ENCODE measurements around the gene KCNC1. TPM values are rescaled to one million over a fixed set of nuclear protein-coding genes. Genes with fewer than 3 reads are reported as not detected.

The KCNC1 gene
- polyA plus RNA-seq, 2 of the 4 experiments (the other 2 are of a cell fraction) = 0.08 TPM; not detected in 1

DNA sequence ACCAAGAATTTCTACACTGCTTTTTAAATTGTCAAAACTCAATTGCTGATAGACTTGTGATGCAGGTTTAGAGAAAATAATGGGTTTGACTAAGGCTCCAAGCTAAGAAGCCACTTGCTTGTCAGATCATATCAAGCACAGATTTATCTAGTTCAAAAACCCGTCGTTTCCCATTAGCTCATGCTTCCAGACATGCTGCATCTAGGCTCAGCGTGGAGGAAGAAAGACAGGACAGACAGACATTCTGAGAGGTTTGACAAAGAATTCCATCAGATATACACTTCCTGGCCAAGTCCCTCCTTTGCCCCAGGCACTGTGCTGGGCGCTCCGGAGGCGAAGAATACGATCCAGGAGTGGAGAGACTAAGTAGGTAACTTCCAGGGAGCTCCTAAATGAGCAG is 76.8 kb downstream of the KCNC1 start:
- WGBS (ENCODE audit: missing lambda C conversion rate) = 86% methylated on average over 7 of the region's 7 CpGs
- no peak for DNase-seq (ENCODE audit: low read depth in 1 of 2, low spot score in 1 of 2)
- no peak overlapping the region for H3K4me3 ChIP-seq
- CTCF ChIA-PET = interaction anchor here (1.2 kb wide), 1 partner anchor 81 kb away, joined by 3 read pairs; no protein-coding TSS in a partner anchor
- no peak for ATAC-seq
- TF ChIP-seq, protein P1, sequence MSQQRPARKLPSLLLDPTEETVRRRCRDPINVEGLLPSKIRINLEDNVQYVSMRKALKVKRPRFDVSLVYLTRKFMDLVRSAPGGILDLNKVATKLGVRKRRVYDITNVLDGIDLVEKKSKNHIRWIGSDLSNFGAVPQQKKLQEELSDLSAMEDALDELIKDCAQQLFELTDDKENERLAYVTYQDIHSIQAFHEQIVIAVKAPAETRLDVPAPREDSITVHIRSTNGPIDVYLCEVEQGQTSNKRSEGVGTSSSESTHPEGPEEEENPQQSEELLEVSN (IDR thresholded peaks at IDR 0.05; ENCODE audit: borderline replicate concordance, low read depth) = no peak
- no peak for TF ChIP-seq HOXB5 (CRISPR knock-in tag; IDR thresholded peaks at IDR 0.05)
- no peak for TF ChIP-seq CHD4 (IDR thresholded peaks at IDR 0.05; ENCODE audit: borderline replicate concordance)
- TF ChIP-seq SREBF2 (IDR thresholded peaks at IDR 0.05) = no peak
- TF ChIP-seq RFX5 (IDR thresholded peaks at IDR 0.05) = no peak
- POLR2A ChIA-PET = no interaction called here
- no peaks in the 10 kb centered on the region for H3K4me1 ChIP-seq
- no peak for FAIRE-seq
- no peak overlapping the region for H3K27ac ChIP-seq
- H3K9me3 ChIP-seq = no peaks in the 10 kb centered on the region
- H3K4me2 ChIP-seq = no peak overlapping the region

DNA sequence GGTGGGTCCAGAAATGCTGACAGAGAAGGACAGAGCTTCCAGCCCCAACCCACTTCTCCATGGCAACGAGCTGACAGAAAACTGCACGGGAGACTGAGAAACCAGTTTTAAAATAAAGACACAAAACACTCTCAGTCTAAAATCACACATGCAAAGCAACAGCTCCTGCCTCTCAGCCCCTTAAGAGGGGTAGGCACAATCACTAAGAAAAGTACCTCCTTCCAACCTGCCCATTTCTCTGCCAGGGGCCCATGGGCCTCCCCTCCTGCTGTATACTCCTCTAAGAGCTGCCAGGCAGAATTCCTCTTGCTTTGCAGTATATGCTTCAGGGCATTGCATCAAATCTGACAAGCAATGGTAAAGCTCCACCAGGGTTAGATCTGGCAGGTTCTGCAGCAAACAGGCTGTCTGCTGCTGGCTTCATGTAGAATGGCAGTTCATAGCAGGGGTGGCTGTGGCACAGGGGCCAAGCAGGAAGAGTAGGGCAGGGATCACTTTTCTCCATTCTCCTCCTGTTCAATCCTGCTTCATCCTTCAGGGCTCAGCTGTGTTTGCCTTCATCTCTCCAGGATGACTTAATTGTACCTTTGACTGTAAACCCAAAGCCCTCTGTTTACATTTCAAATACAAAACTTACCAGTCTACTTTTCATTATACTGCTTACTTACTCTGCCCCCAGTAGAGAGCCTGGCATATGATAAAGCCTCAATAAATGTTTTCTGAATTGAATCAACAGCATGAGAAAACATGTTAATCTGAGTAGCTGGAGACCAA is 77.7 kb downstream of the KCNC1 start:
- no peaks in the 10 kb centered on the region for H3K4me1 ChIP-seq
- TF ChIP-seq, protein P2, sequence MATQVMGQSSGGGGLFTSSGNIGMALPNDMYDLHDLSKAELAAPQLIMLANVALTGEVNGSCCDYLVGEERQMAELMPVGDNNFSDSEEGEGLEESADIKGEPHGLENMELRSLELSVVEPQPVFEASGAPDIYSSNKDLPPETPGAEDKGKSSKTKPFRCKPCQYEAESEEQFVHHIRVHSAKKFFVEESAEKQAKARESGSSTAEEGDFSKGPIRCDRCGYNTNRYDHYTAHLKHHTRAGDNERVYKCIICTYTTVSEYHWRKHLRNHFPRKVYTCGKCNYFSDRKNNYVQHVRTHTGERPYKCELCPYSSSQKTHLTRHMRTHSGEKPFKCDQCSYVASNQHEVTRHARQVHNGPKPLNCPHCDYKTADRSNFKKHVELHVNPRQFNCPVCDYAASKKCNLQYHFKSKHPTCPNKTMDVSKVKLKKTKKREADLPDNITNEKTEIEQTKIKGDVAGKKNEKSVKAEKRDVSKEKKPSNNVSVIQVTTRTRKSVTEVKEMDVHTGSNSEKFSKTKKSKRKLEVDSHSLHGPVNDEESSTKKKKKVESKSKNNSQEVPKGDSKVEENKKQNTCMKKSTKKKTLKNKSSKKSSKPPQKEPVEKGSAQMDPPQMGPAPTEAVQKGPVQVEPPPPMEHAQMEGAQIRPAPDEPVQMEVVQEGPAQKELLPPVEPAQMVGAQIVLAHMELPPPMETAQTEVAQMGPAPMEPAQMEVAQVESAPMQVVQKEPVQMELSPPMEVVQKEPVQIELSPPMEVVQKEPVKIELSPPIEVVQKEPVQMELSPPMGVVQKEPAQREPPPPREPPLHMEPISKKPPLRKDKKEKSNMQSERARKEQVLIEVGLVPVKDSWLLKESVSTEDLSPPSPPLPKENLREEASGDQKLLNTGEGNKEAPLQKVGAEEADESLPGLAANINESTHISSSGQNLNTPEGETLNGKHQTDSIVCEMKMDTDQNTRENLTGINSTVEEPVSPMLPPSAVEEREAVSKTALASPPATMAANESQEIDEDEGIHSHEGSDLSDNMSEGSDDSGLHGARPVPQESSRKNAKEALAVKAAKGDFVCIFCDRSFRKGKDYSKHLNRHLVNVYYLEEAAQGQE (IDR thresholded peaks at IDR 0.05) = no peak
- TF ChIP-seq HOXB13 (CRISPR knock-in tag; IDR thresholded peaks at IDR 0.05; ENCODE audit: low read depth) (no peak), EHMT2 (IDR thresholded peaks at IDR 0.05; ENCODE audit: low read depth) (no peak), ESRRA (IDR thresholded peaks at IDR 0.05; ENCODE audit: borderline replicate concordance, low read length) (no peak), RCOR1 (IDR thresholded peaks at IDR 0.05; ENCODE audit: low read depth, low read length) (no peak), RFX5 (IDR thresholded peaks at IDR 0.05) (no peak), MAZ (IDR thresholded peaks at IDR 0.05; ENCODE audit: borderline replicate concordance, low read depth, low read length) (no peak)
- DNase-seq (ENCODE audit: low read depth in 1 of 2, low spot score in 1 of 2) = no peak
- no peak overlapping the region for H3K4me2 ChIP-seq
- 63% methylated on average over 2 of the region's 2 CpGs for WGBS (ENCODE audit: missing lambda C conversion rate)
- no peak overlapping the region for H3K27ac ChIP-seq
- H3K9me3 ChIP-seq = no peaks in the 10 kb centered on the region
- ChIA-PET CTCF (interaction anchor here (1.4 to 2.1 kb wide), 3 partner anchors 30 to 167 kb away, joined by 3 to 11 read pairs (median 4); no protein-coding TSS in a partner anchor), POLR2A (no interaction called here)
- H3K4me3 ChIP-seq = no peak overlapping the region
- no peak for ATAC-seq
- FAIRE-seq = no peak

DNA sequence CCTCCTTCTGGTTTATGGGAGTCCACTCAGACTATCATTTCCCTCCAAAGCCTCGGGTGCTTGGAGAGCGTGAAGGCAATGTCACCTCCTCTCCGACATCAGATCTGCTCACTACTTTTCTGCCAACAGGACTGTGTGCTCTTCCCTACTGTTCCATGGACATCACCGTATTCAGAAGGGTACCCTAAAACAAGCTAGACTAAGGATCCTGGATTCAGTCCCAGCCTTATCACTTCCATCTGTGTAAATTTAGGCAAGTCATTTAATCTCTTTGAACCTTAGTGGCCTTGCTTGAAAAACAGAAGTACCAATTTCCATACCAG is 78.2 kb downstream of the KCNC1 start:
- ChIA-PET POLR2A (no interaction called here), CTCF (interaction anchor here (1.4 to 2.1 kb wide), 3 partner anchors 29 to 166 kb away, joined by 3 to 11 read pairs (median 4); no protein-coding TSS in a partner anchor)
- Histone ChIP-seq H3K4me1 (no peaks in the 10 kb centered on the region), H3K9me3 (no peaks in the 10 kb centered on the region), H3K4me2 (no peak overlapping the region), H3K4me3 (no peak overlapping the region), H3K27ac (no peak overlapping the region)
- no peak for TF ChIP-seq HDAC2 (IDR thresholded peaks at IDR 0.05)
- no peak for ATAC-seq
- FAIRE-seq = no peak
- no peak for DNase-seq (ENCODE audit: low read depth in 1 of 2, low spot score in 1 of 2)
- 81% methylated on average over 4 of the region's 4 CpGs for WGBS (ENCODE audit: missing lambda C conversion rate)

DNA sequence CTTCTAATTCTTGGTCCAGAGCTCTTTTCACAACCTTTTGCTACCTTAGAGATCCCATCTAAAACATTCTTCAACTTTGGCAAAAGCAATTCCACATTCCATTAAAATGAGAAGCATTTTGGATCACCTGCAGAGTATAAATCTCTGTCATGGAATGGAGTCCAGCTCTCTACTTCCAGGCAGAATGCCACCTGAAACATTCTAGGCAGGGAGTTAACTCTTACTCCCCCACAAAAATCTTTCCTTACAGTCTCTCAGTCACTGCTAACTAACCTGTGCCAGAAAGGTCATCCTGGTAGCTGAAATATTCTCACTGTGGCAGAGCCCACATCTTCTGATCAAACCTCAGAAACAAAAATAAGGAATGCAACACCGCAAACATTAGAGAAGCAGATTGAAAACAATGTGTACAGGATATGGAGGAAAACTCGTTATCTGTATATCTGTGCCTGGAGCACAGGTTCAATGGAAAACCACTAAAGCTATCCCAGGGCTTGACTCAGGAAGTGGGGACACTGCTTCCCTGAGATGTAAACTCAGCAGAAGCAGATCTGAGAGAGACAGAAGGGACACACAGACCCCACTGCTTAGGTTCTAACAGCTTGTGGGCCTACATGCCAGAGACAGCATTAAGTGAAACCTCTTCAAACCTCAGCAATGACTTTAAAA is 78.9 kb downstream of the KCNC1 start:
- Histone ChIP-seq H3K4me2 (no peak overlapping the region), H3K4me1 (no peaks in the 10 kb centered on the region), H3K4me3 (no peak overlapping the region), H3K27ac (no peak overlapping the region), H3K9me3 (no peaks in the 10 kb centered on the region)
- 90% methylated on average over 2 of the region's 2 CpGs for WGBS (ENCODE audit: missing lambda C conversion rate)
- no peak for FAIRE-seq
- TF ChIP-seq GATA3 (IDR thresholded peaks at IDR 0.05; ENCODE audit: borderline replicate concordance) (no peak), MYC (IDR thresholded peaks at IDR 0.05; ENCODE audit: borderline replicate concordance, low read length) (no peak)
- CTCF ChIA-PET = interaction anchor here (1.1 to 2.1 kb wide), 4 partner anchors 13 to 166 kb away, joined by 3 to 11 read pairs (median 4); no protein-coding TSS in a partner anchor
- ATAC-seq = no peak
- POLR2A ChIA-PET = no interaction called here
- DNase-seq (ENCODE audit: low read depth in 1 of 2, low spot score in 1 of 2) = no peak

Measured in A549 (cell line).